ENCODE results near the gene FGD6.

- TF ChIP-seq POLR2AphosphoS5 (IDR thresholded peaks at IDR 0.05; ENCODE audit: low read depth, low read length) (no peak), POLR2A (IDR thresholded peaks at IDR 0.05; ENCODE audit: low read depth, low read length) (no peak), TAF1 (IDR thresholded peaks at IDR 0.05; ENCODE audit: low read depth, low read length) (no peak), PAX5 (IDR thresholded peaks at IDR 0.05; ENCODE audit: insufficient read depth, low read length, severe bottlenecking) (no peak)
Measured at GRCh38 chr12:95259368-95259767, 42.1 kb upstream of the FGD6 start.

All from GM12891 (cell line).